ENCODE results near the gene INVS. TPM values are rescaled to one million over a fixed set of nuclear protein-coding genes. Genes with fewer than 3 reads are reported as not detected.

Gene INVS
- total and polyA plus RNA-seq, 2 donors (not counting 1 experiment from before 2014, with no cell fraction given): 13.9 to 37.0 TPM

DNA sequence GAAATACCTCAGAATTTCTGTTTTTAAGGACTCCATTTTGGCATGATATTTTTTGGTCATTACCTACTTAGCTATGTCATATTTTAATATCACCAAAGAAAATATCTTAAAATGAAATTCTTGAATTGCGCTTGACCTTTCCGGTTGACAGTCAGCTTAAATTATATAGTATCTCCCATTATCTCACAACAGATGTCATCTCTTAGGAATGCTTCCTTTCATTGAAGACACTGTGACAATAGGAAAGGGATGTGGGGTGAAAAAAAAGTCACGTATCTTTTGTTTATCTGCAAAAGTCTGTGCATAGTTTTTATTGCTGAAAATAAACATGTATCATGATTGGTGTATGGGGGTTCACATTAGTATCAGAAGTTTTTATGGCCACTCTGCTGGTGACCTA lies 105.8 kb downstream of the INVS start:
- Histone ChIP-seq H3K27me3 (replicated peaks in 1 of 4; ENCODE audit: control extremely low read depth in 1 of 4, control insufficient read depth in 3 of 4, insufficient read depth in 4 of 4, low read length in 3 of 4) (no peaks in the 10 kb centered on the region), H2AFZ (ENCODE audit: insufficient read depth, low read depth, low read length, poor library complexity, severe bottlenecking) (no peak overlapping the region), H4K20me1 (ENCODE audit: control insufficient read depth, insufficient read depth, low read length, poor library complexity, severe bottlenecking) (no peaks in the 10 kb centered on the region), H3K9me3 (ENCODE audit: control extremely low read depth in 1 of 3, control insufficient read depth in 2 of 3, insufficient read depth in 1 of 3, low read length in 2 of 3) (no peaks in the 10 kb centered on the region), H3K79me2 (ENCODE audit: control insufficient read depth, insufficient read depth, low read length) (no peaks in the 10 kb centered on the region), H3K36me3 (replicated peaks in 1 of 2; ENCODE audit: control extremely low read depth in 1 of 2, control insufficient read depth in 1 of 2, extremely low read depth in 1 of 2, insufficient read depth in 2 of 2, low read length in 1 of 2) (no peaks in the 10 kb centered on the region), H3K27ac (ENCODE audit: low read length in 2 of 2) (no peak overlapping the region), H3K9ac (ENCODE audit: low read length) (no peak overlapping the region), H3K4me1 (ENCODE audit: control insufficient read depth in 2 of 2, insufficient read depth in 2 of 2, low read length in 2 of 2) (no peaks in the 10 kb centered on the region), H3K4me2 (replicated peaks; ENCODE audit: low read depth, low read length, poor library complexity, severe bottlenecking) (no peak overlapping the region), H3K4me3 (ENCODE audit: control extremely low read depth in 1 of 5, extremely low read depth in 1 of 5, insufficient read depth in 1 of 5, low read depth in 2 of 5, low read length in 4 of 5) (no peak overlapping the region)
- WGBS (ENCODE audit: insufficient coverage): 89% methylated on average over 1 of the region's 3 CpGs
- ATAC-seq (ENCODE audit: low read depth) (no peak), DNase-seq (no peak)
- ChIA-PET CTCF (interaction anchor here (2.6 kb wide), 1 partner anchor 10 kb away, joined by 8 read pairs; no protein-coding TSS in a partner anchor), POLR2A (no interaction called here)
- intact Hi-C loops (cut with micrococcal nuclease): no loop called here
- peaks cover 3% of the 10 kb centered on the region for H3K4me1 Mint-ChIP-seq
- no peak overlapping the region for H3K4me3 Mint-ChIP-seq
- H3K9me3 Mint-ChIP-seq (ENCODE audit: insufficient read depth): no peaks in the 10 kb centered on the region
- no peak overlapping the region for H3K27ac Mint-ChIP-seq
- no peaks in the 10 kb centered on the region for H3K27me3 Mint-ChIP-seq
- TF ChIP-seq, protein P1, sequence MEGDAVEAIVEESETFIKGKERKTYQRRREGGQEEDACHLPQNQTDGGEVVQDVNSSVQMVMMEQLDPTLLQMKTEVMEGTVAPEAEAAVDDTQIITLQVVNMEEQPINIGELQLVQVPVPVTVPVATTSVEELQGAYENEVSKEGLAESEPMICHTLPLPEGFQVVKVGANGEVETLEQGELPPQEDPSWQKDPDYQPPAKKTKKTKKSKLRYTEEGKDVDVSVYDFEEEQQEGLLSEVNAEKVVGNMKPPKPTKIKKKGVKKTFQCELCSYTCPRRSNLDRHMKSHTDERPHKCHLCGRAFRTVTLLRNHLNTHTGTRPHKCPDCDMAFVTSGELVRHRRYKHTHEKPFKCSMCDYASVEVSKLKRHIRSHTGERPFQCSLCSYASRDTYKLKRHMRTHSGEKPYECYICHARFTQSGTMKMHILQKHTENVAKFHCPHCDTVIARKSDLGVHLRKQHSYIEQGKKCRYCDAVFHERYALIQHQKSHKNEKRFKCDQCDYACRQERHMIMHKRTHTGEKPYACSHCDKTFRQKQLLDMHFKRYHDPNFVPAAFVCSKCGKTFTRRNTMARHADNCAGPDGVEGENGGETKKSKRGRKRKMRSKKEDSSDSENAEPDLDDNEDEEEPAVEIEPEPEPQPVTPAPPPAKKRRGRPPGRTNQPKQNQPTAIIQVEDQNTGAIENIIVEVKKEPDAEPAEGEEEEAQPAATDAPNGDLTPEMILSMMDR (IDR thresholded peaks at IDR 0.05): no peak
- TF ChIP-seq EZH2 (IDR thresholded peaks at IDR 0.05; ENCODE audit: borderline replicate concordance, insufficient read depth, low read depth, low read length, poor library complexity, severe bottlenecking): no peak

GRCh38 chr9:100206899-100207298 lies 107.9 kb downstream of the INVS start:
- H3K27ac Mint-ChIP-seq: no peak overlapping the region
- no peaks in the 10 kb centered on the region for H3K9me3 Mint-ChIP-seq (ENCODE audit: insufficient read depth)
- H3K4me3 Mint-ChIP-seq: no peak overlapping the region
- no CpG with 5 or more reads among the region's 3 CpGs for WGBS (ENCODE audit: insufficient coverage)
- no peaks in the 10 kb centered on the region for H3K27me3 Mint-ChIP-seq
- Histone ChIP-seq H2AFZ (ENCODE audit: insufficient read depth, low read depth, low read length, poor library complexity, severe bottlenecking) (no peak overlapping the region), H3K4me2 (replicated peaks; ENCODE audit: low read depth, low read length, poor library complexity, severe bottlenecking) (no peak overlapping the region), H3K9me3 (ENCODE audit: control extremely low read depth in 1 of 3, control insufficient read depth in 2 of 3, insufficient read depth in 1 of 3, low read length in 2 of 3) (no peaks in the 10 kb centered on the region), H3K4me1 (ENCODE audit: control insufficient read depth in 2 of 2, insufficient read depth in 2 of 2, low read length in 2 of 2) (no peaks in the 10 kb centered on the region), H3K9ac (ENCODE audit: low read length) (no peak overlapping the region), H3K27ac (ENCODE audit: low read length in 2 of 2) (no peak overlapping the region), H4K20me1 (ENCODE audit: control insufficient read depth, insufficient read depth, low read length, poor library complexity, severe bottlenecking) (no peaks in the 10 kb centered on the region), H3K27me3 (replicated peaks in 1 of 4; ENCODE audit: control extremely low read depth in 1 of 4, control insufficient read depth in 3 of 4, insufficient read depth in 4 of 4, low read length in 3 of 4) (no peaks in the 10 kb centered on the region), H3K79me2 (ENCODE audit: control insufficient read depth, insufficient read depth, low read length) (no peaks in the 10 kb centered on the region), H3K4me3 (ENCODE audit: control extremely low read depth in 1 of 5, extremely low read depth in 1 of 5, insufficient read depth in 1 of 5, low read depth in 2 of 5, low read length in 4 of 5) (no peak overlapping the region), H3K36me3 (replicated peaks in 1 of 2; ENCODE audit: control extremely low read depth in 1 of 2, control insufficient read depth in 1 of 2, extremely low read depth in 1 of 2, insufficient read depth in 2 of 2, low read length in 1 of 2) (no peaks in the 10 kb centered on the region)
- ChIA-PET CTCF (interaction anchor here (0.8 to 2.0 kb wide), 3 partner anchors 10 to 12 kb away, joined by 3 to 4 read pairs (median 3); no protein-coding TSS in a partner anchor), POLR2A (no interaction called here)
- H3K4me1 Mint-ChIP-seq: peaks cover 9% of the 10 kb centered on the region
- intact Hi-C loops (cut with micrococcal nuclease): no loop called here
- ATAC-seq (ENCODE audit: low read depth) (no peak), DNase-seq (no peak)
- no peak for TF ChIP-seq EZH2 (IDR thresholded peaks at IDR 0.05; ENCODE audit: borderline replicate concordance, insufficient read depth, low read depth, low read length, poor library complexity, severe bottlenecking)
- TF ChIP-seq, protein P1 (IDR thresholded peaks at IDR 0.05): no peak
